GM04503 (cell line): ENCODE results near the gene LMO1.

Experiments
- DNase-seq: peaks from one replicate; pipeline ENCODE4 v3.0.0-alpha.2; 2012; ENCODE audit warnings: low read depth

The LMO1 gene

DNA sequence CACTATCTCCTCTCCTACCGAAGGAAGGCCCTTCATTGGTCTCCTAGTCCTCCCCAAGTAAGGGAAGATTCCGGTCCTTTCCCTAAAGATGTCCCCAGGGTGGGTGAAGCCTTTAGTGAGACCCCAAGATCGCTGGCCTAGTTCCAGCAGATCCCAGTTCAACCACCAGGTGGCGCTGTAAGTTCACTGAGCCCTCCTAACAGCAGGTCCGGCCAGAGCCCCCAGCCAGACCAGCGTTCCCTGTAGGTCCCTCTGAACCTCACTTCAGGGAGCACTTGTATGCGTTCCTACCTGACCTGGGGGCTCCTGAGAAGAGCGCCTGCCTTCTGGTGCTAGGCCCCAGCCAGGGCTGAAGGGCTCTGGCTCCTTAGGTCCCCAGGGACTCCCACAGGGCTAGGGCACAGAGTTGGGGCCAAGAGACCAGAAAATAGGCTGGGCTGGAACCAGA is 38.1 kb downstream of the LMO1 start:
- no peak for DNase-seq

DNA sequence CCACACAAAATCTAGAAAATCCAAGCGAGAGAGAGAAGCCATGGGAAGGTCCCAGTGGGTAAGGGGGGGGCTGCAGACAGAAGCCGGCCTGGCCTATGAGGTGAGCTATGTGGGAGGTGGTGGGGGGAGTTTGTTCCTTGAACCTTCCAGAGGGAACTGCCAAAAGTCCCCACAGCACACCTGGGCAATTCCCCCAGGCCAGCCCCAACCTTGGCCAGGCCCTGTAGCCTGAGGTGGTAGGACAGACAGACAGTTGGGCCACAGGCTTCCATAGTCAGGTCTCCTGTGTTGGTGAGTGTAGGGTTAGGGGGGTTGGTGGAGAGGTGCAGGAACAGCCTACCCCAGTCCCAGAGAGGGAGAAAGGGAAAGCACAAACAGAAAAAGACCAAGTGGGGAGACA is 39.0 kb downstream of the LMO1 start:
- DNase-seq, result no peak

DNA sequence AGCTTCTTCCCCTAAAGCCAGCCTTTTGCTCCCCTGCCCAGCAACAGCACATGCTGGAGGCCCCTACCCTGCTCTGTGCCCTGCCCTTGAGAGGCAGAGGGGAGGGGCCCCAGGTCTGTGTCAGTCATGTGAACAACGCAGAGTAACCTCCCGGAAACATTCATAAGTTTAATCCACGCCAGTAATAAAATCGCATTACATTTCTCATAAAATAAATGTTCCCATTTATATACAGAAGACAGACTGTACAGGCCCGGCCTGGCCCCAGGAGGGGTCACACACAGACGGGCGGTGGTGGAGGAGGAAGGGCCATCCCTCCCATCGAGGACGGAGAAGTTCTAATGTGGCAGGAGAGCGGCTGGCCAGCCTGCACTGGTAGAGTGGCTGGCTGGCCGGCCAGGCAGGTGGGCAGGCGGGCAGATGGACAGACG is 39.5 kb downstream of the LMO1 start:
- no peak for DNase-seq

DNA sequence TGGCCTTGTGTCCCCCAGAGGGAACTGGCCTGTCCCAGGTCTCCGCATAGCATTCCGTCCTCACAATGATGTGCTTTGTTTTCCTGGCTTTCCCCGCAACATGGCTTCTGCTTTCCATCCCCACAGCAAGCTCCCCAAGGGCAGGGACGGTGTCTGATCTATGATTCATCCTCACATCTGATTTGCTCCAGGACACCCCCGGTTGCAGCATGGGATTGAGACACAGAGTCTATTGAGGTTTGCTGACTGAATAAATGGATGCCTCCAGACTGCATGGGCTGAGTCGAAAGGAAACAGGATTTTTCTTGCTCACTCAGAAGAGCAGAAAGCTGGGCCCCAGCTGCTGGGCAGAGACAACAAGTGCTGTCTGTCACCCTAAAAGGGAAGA is 40.2 kb downstream of the LMO1 start:
- no peak for DNase-seq

DNA sequence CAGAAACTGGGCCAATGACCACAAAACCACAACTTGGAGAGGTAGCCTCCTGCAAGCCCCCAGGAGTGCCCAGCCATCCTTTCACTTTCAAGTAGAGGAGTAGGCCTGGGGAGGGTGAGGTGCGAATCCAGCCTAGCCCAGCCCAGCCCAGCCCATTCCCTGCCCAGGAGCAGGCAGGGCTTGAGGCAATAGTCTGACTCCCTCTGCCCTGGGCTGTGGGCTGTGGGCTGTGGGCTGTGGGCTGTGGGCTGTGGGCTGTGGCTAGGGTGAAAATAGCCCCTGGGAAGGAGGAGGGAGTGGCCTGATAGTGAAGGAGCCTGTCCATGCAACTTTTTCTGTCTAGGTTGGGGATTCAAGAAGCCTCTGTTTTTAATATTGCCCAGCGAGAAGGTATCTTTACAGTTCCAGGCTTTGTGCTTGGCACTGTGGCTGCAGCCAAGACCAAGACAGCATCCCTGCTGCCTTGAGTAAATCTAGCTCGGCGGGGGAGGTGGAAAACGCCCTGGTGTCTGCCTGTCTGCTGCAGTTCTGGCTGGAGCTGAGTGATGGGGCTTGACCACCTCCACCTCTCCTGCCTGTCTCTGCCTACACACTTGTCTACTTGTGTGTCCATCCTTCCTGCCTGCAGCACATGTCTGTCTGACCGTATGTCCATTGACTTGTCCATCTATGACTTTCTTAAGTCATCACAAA is 40.7 kb downstream of the LMO1 start:
- DNase-seq, result no peak

DNA sequence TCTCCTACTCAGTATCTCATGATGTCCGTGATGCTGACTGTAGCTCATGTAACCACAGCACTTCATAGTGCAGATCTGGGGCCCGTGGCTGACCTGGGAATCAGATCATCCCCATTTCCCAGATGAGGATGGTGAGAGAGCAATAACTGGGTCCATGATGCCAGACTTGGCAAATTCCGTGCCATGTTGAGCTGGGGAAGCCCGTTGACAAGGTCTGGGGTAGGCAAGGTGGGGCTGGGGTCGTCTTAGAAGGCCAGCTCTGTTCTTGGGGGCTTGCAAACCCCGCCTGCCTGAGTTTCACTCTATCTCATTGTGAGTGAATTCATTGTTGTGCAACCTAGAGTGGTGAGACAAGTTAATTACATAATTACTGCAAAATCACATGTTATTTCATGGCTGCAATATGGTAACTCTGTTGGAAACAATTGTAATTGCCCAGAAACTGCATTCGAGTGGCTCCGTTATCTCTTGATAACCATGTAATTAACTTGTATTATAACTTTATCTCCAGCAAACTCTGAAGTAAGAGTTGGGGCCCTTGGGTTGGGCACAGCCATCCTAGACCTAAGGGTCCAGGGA is 41.7 kb downstream of the LMO1 start:
- DNase-seq, result no peak

DNA sequence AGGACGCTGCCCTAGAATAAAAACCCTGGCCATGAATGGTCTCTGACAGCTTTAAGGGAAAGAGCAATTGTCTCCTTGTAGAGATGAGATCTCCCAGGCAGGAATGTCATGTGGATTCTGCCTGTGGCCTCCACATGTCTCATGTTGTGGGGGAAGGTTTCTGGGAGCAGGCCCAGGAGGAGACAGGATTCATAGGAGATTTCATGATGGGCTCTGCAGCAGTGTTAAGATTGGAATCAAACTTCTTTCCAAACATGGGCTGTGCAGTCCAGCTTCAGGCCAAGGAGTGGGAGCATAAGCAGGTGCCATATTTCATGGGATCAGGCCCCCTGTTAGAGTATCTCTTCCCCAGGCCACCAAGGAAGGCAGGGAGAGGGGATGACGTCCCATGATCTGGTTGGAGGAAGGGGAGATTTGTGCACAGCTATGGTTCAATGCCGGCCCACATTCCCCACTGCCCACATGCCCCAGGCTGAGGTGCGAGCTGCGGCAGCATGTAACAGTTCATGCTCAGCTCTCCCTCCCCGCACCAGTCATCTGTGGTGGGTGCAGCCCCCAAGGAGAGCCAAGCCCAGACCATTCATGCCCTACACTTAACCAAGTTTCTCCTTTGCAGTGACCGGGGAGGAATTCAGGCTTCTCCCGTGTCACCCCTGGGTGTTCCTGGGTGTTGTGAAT is 42.5 kb downstream of the LMO1 start:
- DNase-seq, result no peak

DNA sequence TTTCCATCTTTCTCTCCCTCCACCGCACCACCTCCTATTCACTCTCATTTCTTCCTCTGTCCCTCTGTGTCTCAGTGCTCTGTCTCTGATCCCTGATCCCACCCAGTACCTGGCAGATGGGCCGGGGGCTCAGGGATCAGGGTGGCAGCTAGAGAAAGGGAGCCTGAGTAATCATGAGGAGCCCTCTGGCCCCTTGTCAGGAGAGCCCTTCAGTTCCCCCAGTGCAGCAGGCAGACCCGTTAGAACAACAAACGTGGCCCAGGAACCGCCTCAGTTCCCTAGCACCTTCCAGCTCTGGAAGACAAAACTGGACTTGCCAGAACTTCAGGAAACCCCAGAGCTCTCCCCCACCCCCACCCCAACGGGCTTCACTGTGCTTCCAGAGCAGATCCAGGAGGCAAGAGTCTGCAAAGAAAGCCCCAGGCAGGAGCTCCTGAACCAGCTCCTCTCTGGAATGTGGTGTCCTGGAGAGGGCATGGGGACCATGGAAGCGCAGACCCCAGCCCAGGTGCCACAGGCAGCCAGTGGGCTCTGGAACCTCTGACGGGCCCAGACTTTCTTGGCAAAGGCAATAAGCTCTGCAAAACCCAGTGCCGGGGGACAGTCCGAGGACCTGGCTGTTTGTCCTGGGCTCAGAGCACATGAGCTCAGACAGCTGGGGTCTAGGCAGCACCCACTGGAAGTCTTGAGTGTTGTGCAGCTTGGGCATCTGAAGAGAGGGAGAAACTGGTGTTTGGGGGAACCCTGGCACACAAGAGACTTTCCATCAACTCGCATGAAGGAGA is 43.2 kb downstream of the LMO1 start:
- no peak for DNase-seq

DNA sequence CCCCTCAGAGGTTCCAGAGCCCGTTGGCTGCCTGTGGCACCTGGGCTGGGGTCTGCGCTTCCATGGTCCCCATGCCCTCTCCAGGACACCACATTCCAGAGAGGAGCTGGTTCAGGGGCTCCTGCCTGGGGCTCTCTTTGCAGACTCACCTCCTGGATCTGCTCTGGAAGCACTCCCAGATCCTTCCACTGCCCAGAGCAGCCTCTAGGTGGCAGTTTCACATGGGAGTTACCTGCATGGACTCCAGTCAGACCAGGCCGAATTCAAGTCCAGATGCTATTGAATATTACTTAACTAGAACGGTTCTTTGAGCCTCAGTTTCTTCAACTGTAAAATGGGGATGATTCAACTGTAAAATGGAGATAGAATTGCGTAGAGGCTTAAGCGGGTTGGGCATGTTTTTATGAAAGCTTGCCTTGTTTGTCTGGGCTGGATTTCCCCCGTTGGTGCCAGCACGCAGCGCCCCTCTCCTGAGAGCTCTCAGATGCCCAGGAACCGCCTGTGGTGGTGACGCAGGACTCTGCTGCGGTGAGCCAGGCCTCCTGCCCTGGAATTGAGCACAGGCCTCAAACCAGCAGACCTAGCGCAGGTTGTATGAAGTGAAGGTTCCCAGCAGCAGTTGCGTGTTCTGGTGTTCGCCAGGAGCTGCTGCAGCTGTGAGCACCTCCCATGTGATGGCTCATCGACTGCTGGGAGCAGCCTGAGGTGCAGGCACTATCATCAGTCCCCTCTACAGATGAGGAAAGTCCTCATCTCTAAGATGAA is 44.2 kb downstream of the LMO1 start:
- no peak for DNase-seq

DNA sequence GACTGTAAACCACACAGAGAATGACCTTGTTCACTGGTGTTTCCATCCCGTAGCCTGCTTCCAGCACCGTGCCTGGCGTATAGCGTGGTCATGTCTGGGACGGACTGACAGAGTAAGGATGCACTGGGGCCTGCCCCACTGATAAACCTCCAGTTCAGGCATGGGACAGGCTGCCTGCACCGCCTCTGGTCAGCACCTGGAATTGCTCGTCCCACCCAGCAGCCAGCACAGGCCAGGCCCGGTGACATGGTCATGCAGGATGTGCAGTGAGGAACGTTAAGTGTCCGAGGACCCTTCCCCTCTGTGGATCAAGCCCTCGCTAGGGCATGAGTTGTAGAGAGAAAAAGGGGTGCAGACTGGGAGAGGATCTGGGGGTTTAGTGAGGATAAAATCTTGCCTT is 44.8 kb downstream of the LMO1 start:
- DNase-seq, result no peak

DNA sequence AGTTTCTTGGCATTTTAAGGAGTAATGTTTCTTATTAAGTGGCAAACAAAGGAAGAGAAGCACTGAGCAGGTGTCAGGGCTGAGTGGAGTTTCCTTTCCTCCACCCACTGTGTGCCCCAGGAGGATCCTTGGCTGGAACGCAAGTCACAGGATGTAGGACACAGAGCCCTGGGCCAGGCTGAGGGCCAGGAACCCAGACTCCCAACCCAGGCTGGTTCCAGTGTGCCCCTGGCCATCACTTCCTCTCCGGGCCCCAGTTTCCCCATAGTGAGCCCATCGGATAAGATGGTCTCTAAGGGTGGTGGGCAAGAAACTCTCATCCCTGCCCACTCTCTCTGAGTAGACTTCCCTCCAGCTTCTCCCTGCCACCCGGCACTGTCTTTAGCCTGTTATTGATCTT is 45.3 kb downstream of the LMO1 start:
- no peak for DNase-seq

DNA sequence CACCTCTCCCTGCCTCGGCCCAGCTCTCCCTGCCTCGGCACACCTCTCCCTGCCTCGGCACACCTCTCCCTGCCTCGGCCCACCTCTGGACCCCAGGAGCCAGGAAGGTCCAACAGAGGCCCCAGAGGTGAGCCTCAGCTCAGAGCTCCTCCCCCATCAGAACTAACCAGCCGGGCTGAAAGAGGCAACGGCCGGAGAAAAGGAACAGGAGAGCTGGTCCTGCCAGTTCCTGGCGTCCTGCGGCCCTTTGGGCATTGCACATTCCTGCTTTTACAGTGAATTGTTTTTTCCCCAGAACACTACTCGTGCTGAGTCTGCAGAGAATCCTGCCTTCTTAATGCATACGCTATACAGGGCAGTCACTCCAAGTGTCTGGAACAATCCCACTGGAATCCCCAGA is 45.8 kb downstream of the LMO1 start:
- DNase-seq, result no peak

DNA sequence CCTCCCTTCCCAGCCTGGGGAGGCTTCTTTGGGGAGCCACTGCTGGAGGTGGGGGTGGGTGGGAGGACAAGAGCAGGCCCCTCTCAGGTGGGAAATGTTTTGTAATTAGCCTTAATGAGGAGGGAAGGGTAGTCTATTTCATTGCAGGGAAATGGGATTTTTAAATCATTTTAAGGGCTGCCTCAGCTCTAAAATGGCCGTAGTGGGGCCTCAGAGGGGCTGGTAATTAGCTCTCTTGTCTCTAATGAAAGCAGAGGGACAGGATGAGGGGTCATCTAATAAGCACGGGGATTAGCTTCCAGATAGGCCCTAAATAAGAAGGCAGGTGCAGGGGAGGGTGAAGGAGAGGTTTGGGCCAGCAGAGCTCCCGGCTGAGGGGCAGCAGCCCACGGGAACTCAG is 46.5 kb downstream of the LMO1 start:
- DNase-seq, result no peak

DNA sequence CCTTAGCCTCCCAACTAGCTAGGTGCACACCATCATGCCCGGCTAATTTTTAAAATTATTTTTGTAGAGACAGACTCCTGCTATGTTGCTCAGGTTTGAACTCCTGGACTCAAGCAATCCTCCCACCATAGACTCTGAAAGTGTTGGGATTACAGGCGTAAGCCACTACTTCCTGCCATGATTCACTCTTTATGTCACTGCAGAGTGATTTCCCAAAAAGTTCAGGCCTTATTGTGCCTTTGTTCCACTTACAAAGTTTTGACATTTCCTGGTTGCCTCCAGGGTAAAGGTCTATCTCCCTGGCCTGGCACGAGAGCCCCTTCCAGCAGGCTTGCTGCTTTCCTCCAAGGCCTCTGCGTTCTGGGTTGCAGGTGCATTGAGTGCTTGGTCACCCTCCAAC is 50.3 kb downstream of the LMO1 start:
- no peak for DNase-seq

DNA sequence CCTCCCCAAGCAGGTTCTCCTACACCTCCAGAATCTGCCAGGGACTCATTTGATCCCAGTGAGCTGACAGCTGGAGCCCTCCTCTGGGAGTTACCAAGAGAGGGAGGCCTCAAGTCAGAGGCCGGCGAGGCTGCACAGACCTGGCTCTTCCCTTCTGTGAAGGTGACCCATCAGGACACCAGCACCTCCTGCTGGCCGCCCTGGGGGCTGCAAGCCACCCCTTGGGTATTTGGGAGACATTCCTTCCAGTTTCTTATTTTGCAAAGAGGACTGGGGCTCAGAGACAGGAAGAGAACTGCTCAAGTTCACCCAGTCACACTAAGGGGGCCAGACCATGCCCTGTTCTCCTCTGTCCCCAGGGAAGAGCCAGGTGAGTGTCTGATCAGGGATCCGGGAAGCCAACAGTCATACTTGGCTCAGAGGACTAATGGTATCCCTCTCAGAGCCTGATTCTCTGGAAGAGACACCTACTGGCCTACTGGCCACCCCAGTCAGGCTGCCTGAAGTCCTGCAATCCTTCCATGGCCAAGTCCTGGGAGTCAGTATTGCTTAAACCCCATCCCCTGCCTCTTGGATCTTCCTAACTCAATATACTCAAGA is 54.4 kb downstream of the LMO1 start:
- DNase-seq, result no peak

DNA sequence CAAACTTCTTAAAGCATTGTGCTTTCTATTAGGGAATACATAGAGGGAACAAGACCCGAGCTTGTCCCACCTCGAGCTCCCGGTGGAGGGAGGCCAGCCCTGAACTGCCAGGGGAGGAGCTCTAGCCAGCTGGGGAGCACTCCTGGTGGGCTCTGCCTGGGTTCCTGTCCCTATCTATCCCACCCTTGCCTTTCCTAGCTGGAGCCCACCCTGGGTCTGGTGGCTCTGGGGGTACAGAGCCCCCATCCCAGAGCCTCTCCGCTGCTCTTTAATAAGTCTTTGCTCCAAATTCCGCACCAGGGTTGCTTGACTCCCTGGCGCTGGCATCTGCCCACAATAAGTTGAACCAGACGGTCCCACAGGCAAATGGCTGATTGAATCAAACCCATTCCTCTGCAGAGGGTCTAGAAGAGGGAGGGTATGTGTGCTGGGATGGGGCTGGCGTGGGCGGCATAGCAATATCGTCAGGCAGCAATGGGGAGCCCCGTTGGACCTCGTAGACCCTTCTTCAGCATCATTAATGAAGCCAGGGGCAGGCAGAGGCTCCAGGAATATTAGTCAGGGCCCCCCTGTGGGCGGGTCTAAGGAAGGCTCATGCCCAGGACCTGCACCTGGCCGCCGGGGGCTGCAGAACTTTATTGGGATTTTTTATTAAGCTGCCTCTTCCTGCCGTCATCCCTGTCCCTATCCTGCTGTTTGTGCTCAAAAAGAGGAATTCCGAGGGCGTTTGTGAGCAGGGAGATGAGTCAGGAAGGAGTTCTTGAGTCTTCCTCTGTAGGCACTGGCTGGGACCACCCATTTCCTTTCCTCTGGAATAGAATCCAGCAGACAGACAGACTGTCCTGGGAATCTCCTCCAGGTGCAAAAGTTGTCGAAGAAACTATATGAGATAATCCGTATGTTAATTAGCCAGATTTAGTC is 56.3 kb downstream of the LMO1 start:
- no peak for DNase-seq

DNA sequence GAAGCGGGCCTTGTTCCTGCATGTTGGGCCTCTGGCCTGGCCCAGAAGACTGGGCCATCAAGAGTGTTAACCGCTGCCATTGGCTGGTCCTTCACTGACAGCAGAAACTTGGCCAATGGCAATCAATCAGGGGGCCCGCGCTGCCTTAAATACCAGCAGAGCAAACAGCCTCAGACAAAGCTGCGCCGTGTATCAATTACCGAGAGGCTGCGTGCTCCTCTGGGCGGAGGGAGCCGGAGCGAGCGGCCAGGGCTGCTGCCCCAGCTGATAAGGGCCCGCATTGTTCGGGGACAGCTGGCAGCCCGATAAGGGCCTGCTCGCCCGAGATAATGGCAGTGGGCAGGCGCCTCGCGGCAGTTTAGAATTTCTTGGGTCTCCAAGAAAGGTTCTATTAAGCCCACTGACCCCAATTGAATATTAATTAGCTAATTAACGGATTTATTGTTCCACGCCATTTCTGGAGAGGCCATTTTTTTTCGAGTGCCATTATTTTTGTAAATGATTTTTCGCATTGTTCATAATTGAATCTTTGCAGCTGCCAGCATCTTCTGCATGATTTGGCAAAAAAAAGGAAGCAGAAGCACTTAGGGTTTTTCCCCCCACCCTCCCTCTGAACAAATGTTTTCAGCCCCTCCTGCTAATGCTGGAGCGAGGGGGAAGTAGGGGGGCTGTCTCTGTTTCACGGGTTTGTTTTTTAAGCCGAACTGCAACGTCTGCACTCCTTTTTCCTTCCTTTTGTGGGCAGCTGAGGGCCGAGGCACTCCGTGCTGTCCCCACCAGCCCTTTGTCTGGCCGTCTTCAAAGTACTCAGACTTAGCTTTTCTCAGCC is 57.2 kb downstream of the LMO1 start:
- no peak for DNase-seq

DNA sequence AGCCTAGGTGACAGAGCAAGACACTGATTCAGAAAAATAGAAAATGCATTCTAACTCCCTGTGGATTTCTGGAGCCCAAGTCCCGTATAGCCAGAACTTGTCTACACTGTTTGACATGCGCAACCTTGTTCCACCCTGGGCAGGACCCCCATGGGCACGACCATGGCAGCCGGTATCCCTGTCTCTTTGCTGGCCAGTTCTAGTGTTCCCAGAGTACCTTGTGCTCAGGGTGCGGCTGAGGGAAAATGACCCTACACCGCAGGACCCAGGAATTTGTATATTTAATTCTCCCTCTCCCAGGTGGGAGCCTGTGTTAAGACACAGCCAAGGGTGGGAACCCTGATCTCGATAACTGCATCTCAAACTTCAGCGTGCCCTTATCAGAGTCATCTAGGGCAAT is 58.1 kb downstream of the LMO1 start:
- no peak for DNase-seq

DNA sequence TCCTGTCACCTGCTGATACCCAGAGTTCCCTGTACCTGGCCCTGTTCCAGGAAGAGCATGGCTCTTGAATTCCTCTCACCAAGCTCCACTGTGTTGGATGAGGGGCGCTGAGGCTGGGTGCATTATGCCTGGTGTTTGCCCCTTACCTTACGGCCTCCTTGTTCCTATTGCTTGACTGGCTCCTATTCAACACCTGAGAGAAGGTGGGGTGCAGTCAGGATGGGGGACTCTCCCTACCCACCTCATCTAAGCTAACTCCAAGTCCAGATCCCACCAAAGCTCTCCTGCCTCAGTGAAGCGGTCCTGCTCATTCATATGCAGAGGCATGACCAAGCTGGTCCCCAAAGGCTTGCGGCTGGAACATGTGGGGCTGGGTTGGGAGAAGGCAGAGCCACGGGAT is 59.1 kb downstream of the LMO1 start:
- no peak for DNase-seq

DNA sequence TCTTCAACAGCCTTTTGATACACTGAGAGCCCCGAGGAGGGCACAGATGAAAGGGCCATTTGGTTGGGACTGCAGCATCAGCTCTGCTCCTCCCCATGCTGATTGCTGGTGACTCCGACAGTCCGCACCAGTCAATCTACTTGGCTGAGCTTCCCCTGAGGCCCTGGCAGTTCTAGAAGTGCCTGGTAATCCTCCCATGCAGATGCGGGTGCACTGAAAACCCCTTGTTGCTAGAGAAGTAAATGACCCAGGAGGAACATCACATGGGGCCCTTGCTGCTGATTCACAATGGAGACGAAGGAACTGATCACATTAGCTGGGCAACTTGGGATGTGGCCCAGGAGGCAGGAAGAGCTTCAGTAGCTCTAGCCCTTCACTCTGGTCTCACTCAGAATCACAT is 59.7 kb downstream of the LMO1 start:
- no peak for DNase-seq
